Nephron (organoid): ENCODE results near the gene RAB6B.

Experiments
- H3K27ac Mint-ChIP-seq, 3 experiments: 2 replicates each; pipeline ENCODE4 v1.8.0; 2020; ENCODE audit warnings: mixed read lengths in 3 of 3, mild to moderate bottlenecking in 2 of 3, moderate library complexity in 1 of 3
- H3K27me3 Mint-ChIP-seq: 2 replicates; pipeline ENCODE4 v1.8.0; 2021; ENCODE audit warnings: low read depth, mild to moderate bottlenecking, moderate library complexity, mixed read lengths
- H3K36me3 Mint-ChIP-seq: 2 replicates; pipeline ENCODE4 v1.8.0; 2020; ENCODE audit warnings: low read depth, mixed read lengths
- H3K4me1 Mint-ChIP-seq: 2 replicates; pipeline ENCODE4 v1.8.0; 2020; ENCODE audit warnings: mixed read lengths
- H3K4me3 Mint-ChIP-seq, 3 experiments: 2 replicates each; pipeline ENCODE4 v1.8.0; 2020; ENCODE audit warnings: mild to moderate bottlenecking in 3 of 3, mixed read lengths in 3 of 3, moderate library complexity in 2 of 3
- H3K9me3 Mint-ChIP-seq: 2 replicates; pipeline ENCODE4 v1.8.0; 2020; ENCODE audit warnings: mixed read lengths
- TF ChIP-seq, protein P1 (sequence below), 3 experiments: fragments of 200-600 bp; sonication (generic); IDR thresholded peaks; one replicate each; pipeline ENCODE4 v1.5.0; 2021; ENCODE audit warnings: antibody characterized with exemption in 3 of 3; ENCODE audit not compliant: unreplicated experiment in 3 of 3

Gene RAB6B

DNA sequence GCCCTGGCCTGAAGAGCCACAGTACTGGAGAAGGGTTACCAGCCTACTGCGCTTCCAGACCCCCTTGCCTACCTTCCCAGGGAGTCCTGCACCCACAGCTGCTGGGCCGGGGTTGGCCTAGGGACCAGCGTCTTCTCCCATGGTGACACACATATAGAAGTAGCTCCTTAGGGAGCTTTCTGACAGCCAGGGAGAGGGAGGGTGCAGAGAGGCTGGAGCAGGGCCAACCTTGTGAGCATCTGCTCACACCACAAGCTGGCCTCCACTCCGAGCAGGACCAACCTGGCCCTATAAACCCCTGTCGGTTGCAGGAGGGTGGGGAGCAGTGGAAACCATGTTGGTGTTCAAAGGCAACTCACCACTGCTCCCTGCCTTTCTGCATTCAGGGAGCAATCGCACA, 54.9 kb downstream of the RAB6B start:
- Mint-ChIP-seq H3K36me3 (peaks cover 3% of the 10 kb centered on the region), H3K27ac (no peak overlapping the region), H3K4me1 (no peaks in the 10 kb centered on the region), H3K4me3 (no peak overlapping the region), H3K9me3 (no peaks in the 10 kb centered on the region), H3K27me3 (no peaks in the 10 kb centered on the region)
- TF ChIP-seq, protein P1, sequence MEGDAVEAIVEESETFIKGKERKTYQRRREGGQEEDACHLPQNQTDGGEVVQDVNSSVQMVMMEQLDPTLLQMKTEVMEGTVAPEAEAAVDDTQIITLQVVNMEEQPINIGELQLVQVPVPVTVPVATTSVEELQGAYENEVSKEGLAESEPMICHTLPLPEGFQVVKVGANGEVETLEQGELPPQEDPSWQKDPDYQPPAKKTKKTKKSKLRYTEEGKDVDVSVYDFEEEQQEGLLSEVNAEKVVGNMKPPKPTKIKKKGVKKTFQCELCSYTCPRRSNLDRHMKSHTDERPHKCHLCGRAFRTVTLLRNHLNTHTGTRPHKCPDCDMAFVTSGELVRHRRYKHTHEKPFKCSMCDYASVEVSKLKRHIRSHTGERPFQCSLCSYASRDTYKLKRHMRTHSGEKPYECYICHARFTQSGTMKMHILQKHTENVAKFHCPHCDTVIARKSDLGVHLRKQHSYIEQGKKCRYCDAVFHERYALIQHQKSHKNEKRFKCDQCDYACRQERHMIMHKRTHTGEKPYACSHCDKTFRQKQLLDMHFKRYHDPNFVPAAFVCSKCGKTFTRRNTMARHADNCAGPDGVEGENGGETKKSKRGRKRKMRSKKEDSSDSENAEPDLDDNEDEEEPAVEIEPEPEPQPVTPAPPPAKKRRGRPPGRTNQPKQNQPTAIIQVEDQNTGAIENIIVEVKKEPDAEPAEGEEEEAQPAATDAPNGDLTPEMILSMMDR (IDR thresholded peaks at IDR 0.05; ENCODE audit: unreplicated experiment in 3 of 3) = no peak

DNA sequence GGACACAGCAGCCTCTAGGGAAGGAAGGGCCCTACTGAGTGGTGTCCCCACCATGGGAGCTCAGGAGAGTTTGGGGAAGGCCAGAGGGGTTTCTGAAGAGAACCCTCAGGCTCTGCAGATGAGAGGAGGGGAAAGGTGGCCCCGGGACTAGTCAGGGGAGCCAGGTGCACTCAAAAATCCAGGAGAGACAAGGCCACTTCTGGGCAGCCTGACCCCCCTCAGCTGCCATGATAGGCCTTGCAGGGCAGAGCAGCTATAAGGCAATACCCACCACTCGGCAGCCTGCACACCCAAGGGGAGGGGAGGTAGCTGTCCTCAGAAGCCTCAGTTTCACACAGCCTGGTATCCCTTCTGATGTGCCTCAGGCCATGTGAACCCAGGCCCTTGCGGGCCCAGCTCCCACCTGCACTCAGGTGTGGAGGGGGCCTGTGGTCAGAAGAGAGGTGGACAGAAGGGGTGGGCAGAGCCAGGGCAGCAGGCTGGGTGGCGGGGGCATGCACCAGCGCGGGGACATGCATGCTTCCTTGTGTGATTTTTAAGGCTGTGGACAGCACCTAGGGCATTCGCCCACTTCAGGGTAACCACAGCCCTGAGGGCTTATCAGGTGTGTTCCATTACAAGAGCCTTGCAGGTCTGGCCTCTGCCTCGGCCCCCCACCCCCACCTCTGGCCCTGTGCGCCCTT, 55.5 kb downstream of the RAB6B start:
- no peaks in the 10 kb centered on the region for H3K27me3 Mint-ChIP-seq
- no peaks in the 10 kb centered on the region for H3K4me1 Mint-ChIP-seq
- no peaks in the 10 kb centered on the region for H3K9me3 Mint-ChIP-seq
- TF ChIP-seq, protein P1 (IDR thresholded peaks at IDR 0.05; ENCODE audit: unreplicated experiment in 3 of 3) = no peak
- H3K4me3 Mint-ChIP-seq = no peak overlapping the region
- H3K36me3 Mint-ChIP-seq = no peaks in the 10 kb centered on the region
- H3K27ac Mint-ChIP-seq = no peak overlapping the region

DNA sequence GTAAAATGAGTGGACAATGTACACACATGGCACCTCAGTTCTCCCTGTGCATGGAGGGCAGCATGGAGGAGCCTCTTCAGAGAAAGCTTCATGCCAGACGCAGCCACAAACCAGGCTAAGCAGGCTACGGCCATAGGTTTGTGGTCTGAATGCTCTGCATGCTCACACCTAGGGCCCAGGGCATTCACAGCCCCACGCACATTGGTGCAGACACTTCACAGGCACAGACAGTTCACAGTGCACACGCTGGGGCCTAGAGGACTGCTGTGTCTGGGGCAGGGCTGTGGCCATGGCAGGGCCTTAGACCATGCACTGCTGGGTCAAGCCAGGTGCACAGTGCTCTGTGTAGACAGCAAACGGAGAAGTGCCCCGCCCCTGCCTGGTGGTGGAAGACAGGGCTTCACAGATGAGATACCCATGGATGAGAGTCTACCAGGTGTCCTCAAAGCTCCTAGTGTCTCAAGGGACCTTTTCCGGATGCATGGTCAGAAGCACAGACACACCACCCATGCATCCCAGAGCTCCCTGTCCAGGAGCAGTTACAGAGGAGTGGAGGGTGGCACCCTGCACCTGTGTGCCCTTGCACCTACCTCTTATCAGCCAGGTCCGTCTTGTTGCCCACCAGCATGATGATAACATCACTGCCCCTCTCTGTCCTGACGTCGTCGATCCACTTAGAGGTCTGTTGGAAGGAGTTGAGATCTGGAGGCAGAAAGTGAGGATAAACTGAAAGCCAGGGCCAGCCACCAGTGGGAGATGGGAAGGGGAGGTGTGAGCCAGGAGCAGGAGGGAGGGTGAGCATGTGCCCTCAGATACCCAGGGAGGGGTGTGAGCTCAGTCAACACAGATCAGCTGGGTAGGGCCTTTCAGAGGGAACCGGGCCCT, 56.5 kb downstream of the RAB6B start:
- Mint-ChIP-seq H3K27me3 (no peaks in the 10 kb centered on the region), H3K4me3 (no peak overlapping the region), H3K9me3 (no peaks in the 10 kb centered on the region), H3K36me3 (no peaks in the 10 kb centered on the region), H3K27ac (no peak overlapping the region), H3K4me1 (no peaks in the 10 kb centered on the region)
- TF ChIP-seq, protein P1 (IDR thresholded peaks at IDR 0.05; ENCODE audit: unreplicated experiment in 3 of 3) = no peak

DNA sequence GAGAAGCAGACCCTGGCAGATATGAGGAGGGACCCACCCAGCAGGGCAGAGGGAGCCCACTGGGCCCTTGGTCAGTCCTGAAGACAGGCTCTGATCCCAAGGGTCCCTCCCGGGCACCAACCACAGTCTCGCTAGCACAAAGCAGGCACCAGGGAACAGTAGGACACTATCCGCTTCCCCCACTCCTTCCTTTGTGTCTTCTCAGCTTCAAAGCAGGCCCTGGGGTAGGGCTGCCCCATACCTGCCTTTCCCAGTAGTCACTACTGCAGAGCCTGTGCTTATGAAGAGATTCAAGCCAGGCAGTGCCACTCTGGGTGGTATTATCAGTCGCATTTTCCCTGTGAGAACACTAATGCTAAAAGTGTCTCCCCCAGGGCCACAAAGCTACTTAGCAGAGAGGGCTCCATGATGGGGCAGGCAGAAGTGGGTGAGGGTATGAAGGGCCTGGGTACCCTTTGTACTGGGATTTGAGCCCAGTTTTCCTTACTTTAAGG, 57.3 kb downstream of the RAB6B start:
- TF ChIP-seq, protein P1 (IDR thresholded peaks at IDR 0.05; ENCODE audit: unreplicated experiment in 3 of 3) = no peak
- no peaks in the 10 kb centered on the region for H3K4me1 Mint-ChIP-seq
- no peaks in the 10 kb centered on the region for H3K9me3 Mint-ChIP-seq
- H3K27me3 Mint-ChIP-seq = no peaks in the 10 kb centered on the region
- no peak overlapping the region for H3K27ac Mint-ChIP-seq
- no peak overlapping the region for H3K4me3 Mint-ChIP-seq
- H3K36me3 Mint-ChIP-seq = no peaks in the 10 kb centered on the region

DNA sequence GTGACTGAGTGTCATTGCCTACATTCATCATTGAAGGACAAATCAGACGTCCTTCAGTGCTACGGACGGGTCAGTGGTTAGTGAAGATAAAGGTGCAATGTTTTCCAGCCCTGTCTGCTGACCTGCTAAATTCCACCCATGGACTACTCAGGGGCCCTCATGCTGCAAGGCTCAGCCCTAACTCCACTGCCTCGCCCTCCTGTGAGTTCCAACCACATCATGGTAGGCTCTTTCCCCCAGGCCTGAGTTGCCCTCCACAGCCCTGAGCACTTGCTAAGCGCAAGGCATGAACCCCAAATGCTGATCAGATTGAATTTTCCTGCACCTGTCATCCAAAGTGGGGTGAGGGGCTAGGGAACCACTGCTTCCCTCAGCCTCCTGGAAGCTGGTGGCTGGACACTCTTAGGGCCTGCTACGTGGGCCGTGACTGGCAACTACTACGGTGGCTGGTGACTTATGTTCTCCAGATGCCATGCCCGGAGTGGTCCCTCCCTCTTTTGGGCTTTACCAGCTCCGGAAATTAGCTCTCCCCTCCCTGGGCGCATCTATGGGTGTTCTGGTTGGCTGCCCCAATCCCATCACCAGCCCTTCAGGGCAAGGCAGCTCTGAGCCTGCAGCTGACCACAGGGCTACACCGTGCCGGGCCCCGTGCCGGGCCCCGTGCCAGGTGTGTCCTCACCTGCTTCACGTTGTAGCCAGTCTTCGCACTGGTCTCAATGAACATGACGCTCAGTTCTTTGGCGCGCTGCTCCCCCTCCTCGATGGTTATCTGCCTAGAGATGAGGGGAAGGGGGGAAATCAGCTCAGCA, 58.0 kb downstream of the RAB6B start:
- H3K4me3 Mint-ChIP-seq = no peak overlapping the region
- TF ChIP-seq, protein P1 (IDR thresholded peaks at IDR 0.05; ENCODE audit: unreplicated experiment in 3 of 3) = no peak
- no peaks in the 10 kb centered on the region for H3K36me3 Mint-ChIP-seq
- H3K4me1 Mint-ChIP-seq = no peaks in the 10 kb centered on the region
- no peaks in the 10 kb centered on the region for H3K9me3 Mint-ChIP-seq
- H3K27ac Mint-ChIP-seq = no peak overlapping the region
- no peaks in the 10 kb centered on the region for H3K27me3 Mint-ChIP-seq
